Endodermal cell (in vitro differentiated cells): ENCODE measurements around the gene NREP. TPM values are rescaled to one million over a fixed set of nuclear protein-coding genes. Genes with fewer than 3 reads are reported as not detected.

ENCODE experiments used
- DNase-seq: peaks from one replicate; pipeline ENCODE4 v3.0.0-alpha.2; 2017
- H3K27ac ChIP-seq: 2 replicates; pipeline ENCODE4 v1.5.1; 2013; ENCODE audit warnings: mild to moderate bottlenecking, low read depth, low read length, moderate library complexity
- H3K27me3 ChIP-seq: 2 replicates; pipeline ENCODE4 v1.6.1; 2013; ENCODE audit warnings: mild to moderate bottlenecking, low read length, moderate library complexity; ENCODE audit not compliant: insufficient read depth, control insufficient read depth, poor library complexity, severe bottlenecking
- H3K36me3 ChIP-seq: 2 replicates; pipeline ENCODE4 v1.7.0; 2013; ENCODE audit warnings: mild to moderate bottlenecking, low read length, moderate library complexity; ENCODE audit not compliant: control insufficient read depth, insufficient read depth
- H3K4me1 ChIP-seq: one replicate; pipeline ENCODE4 v1.7.0; 2013; ENCODE audit warnings: low read length; ENCODE audit not compliant: control insufficient read depth, insufficient read depth
- H3K4me3 ChIP-seq: 2 replicates; pipeline ENCODE4 v1.5.1; 2013; ENCODE audit warnings: mild to moderate bottlenecking, low read length, moderate library complexity
- H3K9ac ChIP-seq: 2 replicates; pipeline ENCODE4 v1.6.1; 2013; ENCODE audit warnings: mild to moderate bottlenecking, low read length, moderate library complexity; ENCODE audit not compliant: poor library complexity, severe bottlenecking; ENCODE audit errors: extremely low read depth
- H3K9me3 ChIP-seq: 2 replicates; pipeline ENCODE4 v1.6.1; 2013; ENCODE audit warnings: mild to moderate bottlenecking, low read length, moderate library complexity; ENCODE audit not compliant: control insufficient read depth
- H3K27ac Mint-ChIP-seq: 2 replicates; pipeline ENCODE4 v1.8.0; 2020; ENCODE audit warnings: mixed read lengths
- H3K27me3 Mint-ChIP-seq: 2 replicates; pipeline ENCODE4 v1.8.0; 2021; ENCODE audit warnings: mild to moderate bottlenecking, mixed read lengths; ENCODE audit not compliant: insufficient read depth
- H3K36me3 Mint-ChIP-seq: 2 replicates; pipeline ENCODE4 v1.8.0; 2020; ENCODE audit warnings: low read depth, mixed read lengths
- H3K4me1 Mint-ChIP-seq: 2 replicates; pipeline ENCODE4 v1.8.0; 2020; ENCODE audit warnings: mixed read lengths
- H3K4me3 Mint-ChIP-seq: 2 replicates; pipeline ENCODE4 v1.8.0; 2020; ENCODE audit warnings: mild to moderate bottlenecking, moderate library complexity, mixed read lengths
- H3K9me3 Mint-ChIP-seq: 2 replicates; pipeline ENCODE4 v1.8.0; 2020; ENCODE audit warnings: mild to moderate bottlenecking, mixed read lengths
- WGBS, 2 experiments: methylation state at CpG; one replicate each; pipeline versions ENCODE4 v1.1.5 to v1.1.7; 2013; ENCODE audit warnings: missing lambda C conversion rate in 2 of 2, mixed read lengths in 1 of 2; ENCODE audit not compliant: insufficient coverage in 1 of 2, insufficient read length in 1 of 2; 5-methylcytosine and 5-hydroxymethylcytosine counted together
- total RNA-seq, 2 donors: library from RNA; stranded (reverse); fragmentation: NEBNext Ultra II Directional in 1 of 2; extraction: Animal tissue kit (Norgen Biotek cat#: 25700) in 1 of 2; gene quantifications; 2 replicates in 1 of 2; 3 replicates in 1 of 2; pipeline ENCODE4 v1.2.1, GENCODE V29; 2021
- TF ChIP-seq, protein P1 (sequence below): fragments of 200-600 bp; sonication (generic); conservative IDR thresholded peaks from 2 replicates; pipeline ENCODE4 v1.5.0; 2021; ENCODE audit warnings: antibody characterized with exemption, mild to moderate bottlenecking

The NREP gene
- total RNA-seq, 2 donors from 2014 or later = 212 to 238 TPM

GRCh38 chr5:111806156-111806555 lies 49.2 kb upstream of the NREP start:
- DNase-seq = no peak
- Histone ChIP-seq H3K27me3 (no peaks in the 10 kb centered on the region), H3K4me3 (no peak overlapping the region), H3K4me1 (no peaks in the 10 kb centered on the region), H3K36me3 (no peaks in the 10 kb centered on the region), H3K9ac (no peak overlapping the region), H3K27ac (no peak overlapping the region), H3K9me3 (no peaks in the 10 kb centered on the region)
- no peaks in the 10 kb centered on the region for H3K9me3 Mint-ChIP-seq
- no peaks in the 10 kb centered on the region for H3K36me3 Mint-ChIP-seq
- WGBS, 2 experiments = 93% methylated on average over 2 of the region's 2 CpGs; no CpG with 5 or more reads in 1 of the 2 experiments
- no peaks in the 10 kb centered on the region for H3K27me3 Mint-ChIP-seq
- no peak overlapping the region for H3K4me3 Mint-ChIP-seq
- no peaks in the 10 kb centered on the region for H3K4me1 Mint-ChIP-seq
- no peak overlapping the region for H3K27ac Mint-ChIP-seq
- TF ChIP-seq, protein P1, sequence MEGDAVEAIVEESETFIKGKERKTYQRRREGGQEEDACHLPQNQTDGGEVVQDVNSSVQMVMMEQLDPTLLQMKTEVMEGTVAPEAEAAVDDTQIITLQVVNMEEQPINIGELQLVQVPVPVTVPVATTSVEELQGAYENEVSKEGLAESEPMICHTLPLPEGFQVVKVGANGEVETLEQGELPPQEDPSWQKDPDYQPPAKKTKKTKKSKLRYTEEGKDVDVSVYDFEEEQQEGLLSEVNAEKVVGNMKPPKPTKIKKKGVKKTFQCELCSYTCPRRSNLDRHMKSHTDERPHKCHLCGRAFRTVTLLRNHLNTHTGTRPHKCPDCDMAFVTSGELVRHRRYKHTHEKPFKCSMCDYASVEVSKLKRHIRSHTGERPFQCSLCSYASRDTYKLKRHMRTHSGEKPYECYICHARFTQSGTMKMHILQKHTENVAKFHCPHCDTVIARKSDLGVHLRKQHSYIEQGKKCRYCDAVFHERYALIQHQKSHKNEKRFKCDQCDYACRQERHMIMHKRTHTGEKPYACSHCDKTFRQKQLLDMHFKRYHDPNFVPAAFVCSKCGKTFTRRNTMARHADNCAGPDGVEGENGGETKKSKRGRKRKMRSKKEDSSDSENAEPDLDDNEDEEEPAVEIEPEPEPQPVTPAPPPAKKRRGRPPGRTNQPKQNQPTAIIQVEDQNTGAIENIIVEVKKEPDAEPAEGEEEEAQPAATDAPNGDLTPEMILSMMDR = no peak

GRCh38 chr5:111805071-111805470 lies 48.1 kb upstream of the NREP start:
- Mint-ChIP-seq H3K27me3 (no peaks in the 10 kb centered on the region), H3K4me1 (no peaks in the 10 kb centered on the region), H3K36me3 (no peaks in the 10 kb centered on the region), H3K9me3 (no peaks in the 10 kb centered on the region), H3K27ac (no peak overlapping the region), H3K4me3 (no peak overlapping the region)
- no peak for DNase-seq
- H3K27ac ChIP-seq = no peak overlapping the region
- no peaks in the 10 kb centered on the region for H3K4me1 ChIP-seq
- WGBS, 2 experiments = 95% methylated on average over 2 of the region's 2 CpGs; no CpG with 5 or more reads in 1 of the 2 experiments
- no peak overlapping the region for H3K4me3 ChIP-seq
- H3K36me3 ChIP-seq = no peaks in the 10 kb centered on the region
- TF ChIP-seq, protein P1 = no peak
- no peaks in the 10 kb centered on the region for H3K9me3 ChIP-seq
- H3K9ac ChIP-seq = no peak overlapping the region
- no peaks in the 10 kb centered on the region for H3K27me3 ChIP-seq

DNA sequence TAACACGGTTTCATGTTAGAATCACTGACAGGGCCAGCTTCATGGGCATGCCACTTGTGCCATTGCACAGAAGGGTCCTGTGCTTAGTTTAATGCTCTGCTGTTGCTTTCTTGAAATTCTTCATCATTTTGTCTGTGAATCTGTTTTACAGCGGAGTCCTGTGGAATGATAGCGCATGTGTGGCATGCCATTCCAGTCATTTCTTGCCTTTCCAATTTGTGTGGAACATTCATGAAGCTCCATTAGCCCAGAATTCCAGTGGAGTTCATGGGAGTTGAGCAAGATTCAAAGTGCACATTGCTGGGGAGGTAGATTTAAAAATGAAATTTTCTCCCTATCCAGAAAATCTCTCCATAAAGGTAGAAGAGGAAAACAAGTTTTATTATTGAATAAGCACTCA lies 43.4 kb upstream of the NREP start:
- no peak for DNase-seq
- H3K4me3 ChIP-seq = no peak overlapping the region
- Mint-ChIP-seq H3K36me3 (no peaks in the 10 kb centered on the region), H3K4me3 (no peak overlapping the region), H3K27me3 (no peaks in the 10 kb centered on the region), H3K27ac (no peak overlapping the region), H3K4me1 (no peaks in the 10 kb centered on the region), H3K9me3 (peaks cover 2% of the 10 kb centered on the region)
- H3K36me3 ChIP-seq = no peaks in the 10 kb centered on the region
- TF ChIP-seq, protein P1 = no peak
- no peak overlapping the region for H3K27ac ChIP-seq
- H3K27me3 ChIP-seq = no peaks in the 10 kb centered on the region
- H3K4me1 ChIP-seq = no peaks in the 10 kb centered on the region
- no peak overlapping the region for H3K9ac ChIP-seq
- H3K9me3 ChIP-seq = peaks cover 6% of the 10 kb centered on the region
- 79 to 82% methylated on average over 3 of the region's 3 CpGs for WGBS, 2 experiments
